Stimulated activated CD4-positive, alpha-beta T cell treated with anti-CD3 and anti-CD28 coated beads, Interleukin-2, amount 100 ng/mL, for 4 hours (primary cell): Measurements from ENCODE around the gene PSG5.
"Not testable (repeated sequence)": the region's sequence is repeated elsewhere in the genome, so short reads cannot be mapped to it uniquely, and the experiment has no call there.

ENCODE experiments used
- DNase-seq: peaks from one replicate; pipeline ENCODE4 v3.0.0-alpha.2; 2020; ENCODE audit warnings: low read depth

The PSG5 gene

DNA sequence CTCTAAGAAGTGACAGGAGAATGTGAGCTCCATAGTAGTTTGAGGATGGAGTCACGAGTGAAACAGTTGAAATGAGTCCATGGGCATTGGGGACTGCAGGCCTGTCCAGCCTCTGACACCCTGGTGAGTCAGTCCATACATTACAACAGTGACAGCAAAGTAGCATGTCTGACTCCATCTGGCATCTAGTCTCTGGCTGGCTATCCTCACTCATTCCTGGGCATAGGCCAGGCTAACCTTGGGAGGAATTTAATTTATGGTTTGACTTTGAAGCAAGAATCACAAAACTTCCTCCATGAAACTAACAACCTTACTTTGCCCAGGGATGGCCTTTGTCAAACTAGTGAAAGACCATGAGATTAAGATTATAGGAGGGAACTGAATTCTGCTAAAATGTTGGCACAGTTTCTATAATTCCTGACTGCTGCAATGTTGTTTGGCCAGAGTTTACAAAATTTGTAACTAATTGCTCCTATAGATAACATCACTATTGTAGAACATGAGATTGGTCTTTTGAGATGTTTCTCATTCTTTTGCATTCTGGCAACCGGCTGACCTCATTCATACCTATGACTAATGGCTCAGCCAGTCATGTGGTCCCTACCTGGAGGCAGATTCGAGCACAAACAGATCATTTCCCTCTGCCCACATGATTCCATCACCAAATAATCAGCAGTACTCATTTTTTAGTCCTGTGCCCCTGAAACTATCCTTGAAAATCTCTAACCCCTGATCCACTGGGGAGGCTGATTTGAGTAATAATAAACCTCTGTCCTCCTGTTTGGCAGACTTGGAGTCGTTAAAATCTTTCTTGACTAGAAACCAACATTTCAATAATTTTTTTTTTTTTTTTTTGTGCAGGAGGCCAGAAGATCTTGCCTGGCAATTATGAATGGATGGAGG, 4.2 kb downstream of the PSG5 start:
- not testable (repeated sequence) for DNase-seq

DNA sequence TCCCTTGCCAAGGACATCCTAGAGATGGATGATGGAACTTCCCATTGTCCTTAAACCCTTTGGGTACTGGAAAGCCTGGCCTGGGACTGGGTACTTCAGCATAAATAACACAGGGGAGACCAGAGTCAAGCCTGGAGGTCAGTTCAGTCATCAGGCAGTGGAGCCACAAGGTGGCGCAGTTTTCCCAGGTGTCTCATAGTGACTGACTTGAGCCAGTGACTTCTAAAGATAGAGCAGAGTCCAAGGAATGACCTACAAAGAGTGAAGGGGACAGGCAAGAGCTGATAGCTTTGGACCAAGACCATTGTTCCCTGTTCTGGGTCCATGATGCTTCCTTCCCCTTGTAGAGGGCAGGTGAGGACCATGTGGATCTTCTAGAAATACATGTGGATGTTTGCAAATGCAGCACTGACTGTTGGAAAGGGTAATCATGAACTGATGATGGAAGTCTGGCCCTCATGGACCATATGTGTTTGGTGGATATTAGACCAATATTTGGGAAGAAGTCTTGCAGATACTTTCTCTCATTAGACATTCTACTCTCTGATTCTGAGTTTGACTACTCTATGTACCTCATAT, 6.7 kb downstream of the PSG5 start:
- not testable (repeated sequence) for DNase-seq

DNA sequence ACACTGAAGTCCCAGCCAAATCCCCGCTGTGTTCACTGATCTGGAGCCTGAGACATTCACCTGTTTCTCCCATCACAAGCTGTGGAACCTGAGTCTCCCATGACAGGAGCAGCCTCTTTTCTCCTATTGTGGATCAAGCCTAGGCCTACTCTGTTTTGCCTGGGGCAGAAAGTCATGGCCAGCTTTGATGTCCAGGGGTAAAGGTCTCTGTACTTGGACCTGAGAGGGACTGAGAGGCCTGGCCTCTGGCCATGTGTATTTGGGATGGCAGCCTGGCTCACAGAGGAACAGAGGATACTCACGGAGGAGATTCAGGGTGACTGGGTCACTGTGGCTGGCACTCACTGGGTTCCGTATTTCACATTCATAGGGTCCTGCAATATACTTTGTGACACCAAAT, 7.8 kb downstream of the PSG5 start:
- DNase-seq, result not testable (repeated sequence)

DNA sequence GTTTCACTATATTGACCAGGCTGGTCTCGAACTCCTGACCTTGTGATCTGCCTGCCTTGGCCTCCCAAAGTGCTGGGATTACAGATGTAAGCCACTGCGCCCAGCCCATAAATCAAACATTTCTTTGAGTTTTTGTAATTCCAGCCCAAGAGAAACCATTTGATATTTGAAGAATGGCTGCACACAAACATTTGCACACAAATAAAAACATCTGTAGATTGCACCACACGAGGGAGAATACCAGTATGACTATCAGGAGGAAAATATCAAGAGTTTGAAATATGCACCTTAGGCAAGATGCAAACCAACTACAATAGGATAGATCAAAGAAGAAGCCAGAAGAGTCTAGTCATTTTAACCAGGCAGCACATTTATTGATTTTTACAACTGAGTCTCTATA, 20.4 kb downstream of the PSG5 start:
- not testable (repeated sequence) for DNase-seq

DNA sequence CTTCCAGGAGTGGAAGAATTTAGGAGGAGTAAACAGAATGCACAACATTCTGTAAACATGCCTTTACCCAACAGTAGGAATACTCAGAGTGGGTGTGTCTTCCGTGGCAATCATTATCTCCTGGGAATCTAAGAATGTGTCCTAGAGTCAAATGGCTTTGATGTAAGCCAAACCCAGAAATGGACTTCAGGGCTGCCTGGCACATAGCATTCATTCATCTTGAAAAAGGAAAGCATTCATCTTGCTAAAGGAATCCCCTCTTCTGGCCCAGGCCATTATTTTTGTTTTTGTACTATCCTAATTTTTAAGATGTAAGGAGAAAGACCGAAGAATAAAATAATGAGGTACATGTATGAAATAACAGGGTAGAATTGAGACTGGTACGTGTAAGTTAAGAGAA, 23.2 kb downstream of the PSG5 start:
- DNase-seq, result not testable (repeated sequence)

DNA sequence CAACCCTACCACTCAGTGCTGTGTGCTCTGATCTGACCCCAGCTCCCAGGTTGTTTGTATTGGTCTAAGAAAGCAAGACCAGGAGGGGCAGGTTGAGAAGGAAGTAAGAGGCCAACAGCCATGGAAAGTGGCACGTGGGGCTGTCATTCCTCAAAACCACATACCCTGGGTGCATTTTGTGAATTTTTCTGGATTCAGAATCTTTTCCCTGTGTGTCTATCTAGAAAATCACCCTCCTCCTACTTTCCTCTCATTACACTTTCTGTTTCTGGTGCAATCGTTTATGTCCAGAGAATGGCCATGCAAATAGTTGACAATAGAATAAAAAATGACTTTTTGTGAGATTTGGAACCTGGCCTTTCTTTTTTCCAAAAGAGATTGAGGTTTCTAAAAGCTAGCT, 24.1 kb downstream of the PSG5 start:
- not testable (repeated sequence) for DNase-seq

DNA sequence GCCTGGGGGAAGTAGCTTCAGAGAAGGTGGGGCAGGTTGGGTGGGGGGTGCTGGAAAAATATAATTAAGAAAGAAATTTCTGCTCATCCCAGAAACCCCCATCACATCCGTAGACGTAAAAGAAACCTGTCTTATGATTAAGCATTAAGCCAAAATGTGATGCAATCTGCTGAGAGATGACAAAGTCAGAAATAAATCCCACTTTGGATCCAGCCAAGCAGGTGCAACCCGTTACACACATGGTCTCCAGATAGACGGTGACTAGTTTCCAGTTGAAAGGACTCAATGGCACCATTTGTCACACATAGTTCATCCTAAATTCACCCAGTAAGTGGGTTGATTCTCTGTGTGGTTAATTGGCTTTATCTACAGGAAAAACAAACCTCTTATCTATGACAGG, 34.1 kb downstream of the PSG5 start:
- no peak for DNase-seq

DNA sequence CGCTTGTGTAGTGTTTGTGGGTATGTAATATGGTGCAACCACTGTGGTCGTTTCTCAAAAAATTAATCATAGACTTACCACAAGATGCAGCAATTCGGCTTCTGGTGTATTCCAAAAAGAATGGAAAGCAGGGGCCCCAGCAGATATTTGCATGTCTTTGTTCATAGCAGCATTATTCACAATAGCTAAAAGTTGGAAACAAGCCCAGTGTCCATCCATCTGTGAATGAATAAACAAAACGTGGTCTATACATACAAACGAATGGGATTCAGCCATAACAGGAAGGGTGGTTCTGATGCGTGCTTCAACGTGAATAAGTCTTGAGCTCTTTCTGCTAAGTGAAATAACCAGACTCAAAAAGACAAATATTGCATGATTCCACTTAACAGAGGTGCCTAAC, 36.5 kb downstream of the PSG5 start:
- not testable (repeated sequence) for DNase-seq

DNA sequence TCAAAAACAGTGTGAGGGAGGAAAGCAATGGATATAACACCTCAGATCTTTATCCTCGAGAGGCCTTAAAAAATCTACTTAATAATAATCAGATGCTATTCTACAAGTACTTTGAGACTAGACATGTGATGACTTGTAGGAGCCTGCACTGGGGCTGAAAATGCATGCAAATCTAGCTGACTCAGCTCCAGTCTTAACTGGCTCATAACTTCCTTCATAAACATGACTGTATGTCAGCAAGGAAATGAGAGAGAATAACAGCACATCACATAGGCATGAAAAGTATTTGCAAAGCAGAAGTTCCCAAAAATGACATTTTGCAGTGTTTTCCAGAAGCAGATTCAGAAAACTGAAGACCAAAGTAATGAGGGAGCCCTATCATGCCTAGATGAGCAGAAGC, 38.1 kb downstream of the PSG5 start:
- no peak for DNase-seq

DNA sequence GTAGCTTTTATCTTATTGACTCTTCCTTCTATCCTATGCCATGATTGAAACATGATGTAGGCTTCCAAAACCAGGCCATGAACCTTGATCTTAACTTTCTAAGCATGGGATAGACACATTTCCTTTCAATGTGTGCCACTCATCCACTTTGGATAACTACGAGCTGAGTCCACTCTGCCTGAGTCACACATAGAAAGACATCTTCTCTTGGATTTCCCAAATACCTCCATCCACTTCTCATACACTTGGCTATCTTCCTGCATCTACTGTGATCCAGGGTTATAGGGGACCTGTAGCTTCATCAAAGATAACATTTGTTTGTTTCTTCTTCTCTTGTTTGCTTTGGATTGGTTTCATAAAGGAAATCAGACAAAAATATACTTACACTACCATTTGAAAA, 44.6 kb downstream of the PSG5 start:
- DNase-seq, result not testable (repeated sequence)

DNA sequence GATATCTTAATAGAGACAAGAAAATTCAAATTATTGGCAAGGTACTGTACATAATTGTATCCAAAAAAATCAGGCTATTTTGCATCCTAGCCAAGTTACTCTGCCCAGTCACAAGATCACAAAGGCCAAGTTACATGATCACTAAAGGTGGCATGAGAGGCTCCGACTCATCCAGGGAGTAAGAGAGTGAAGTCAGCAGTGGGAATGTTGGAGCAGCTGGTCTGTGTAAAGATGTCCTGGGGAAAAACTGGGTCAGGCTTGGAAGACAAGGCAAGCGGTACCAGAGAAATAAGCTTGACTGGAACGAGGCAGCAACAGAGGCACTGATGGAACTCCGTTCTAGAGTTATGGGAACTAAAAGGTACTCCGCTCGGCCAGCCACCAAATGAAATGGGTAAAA, 53.6 kb downstream of the PSG5 start:
- DNase-seq, result no peak

DNA sequence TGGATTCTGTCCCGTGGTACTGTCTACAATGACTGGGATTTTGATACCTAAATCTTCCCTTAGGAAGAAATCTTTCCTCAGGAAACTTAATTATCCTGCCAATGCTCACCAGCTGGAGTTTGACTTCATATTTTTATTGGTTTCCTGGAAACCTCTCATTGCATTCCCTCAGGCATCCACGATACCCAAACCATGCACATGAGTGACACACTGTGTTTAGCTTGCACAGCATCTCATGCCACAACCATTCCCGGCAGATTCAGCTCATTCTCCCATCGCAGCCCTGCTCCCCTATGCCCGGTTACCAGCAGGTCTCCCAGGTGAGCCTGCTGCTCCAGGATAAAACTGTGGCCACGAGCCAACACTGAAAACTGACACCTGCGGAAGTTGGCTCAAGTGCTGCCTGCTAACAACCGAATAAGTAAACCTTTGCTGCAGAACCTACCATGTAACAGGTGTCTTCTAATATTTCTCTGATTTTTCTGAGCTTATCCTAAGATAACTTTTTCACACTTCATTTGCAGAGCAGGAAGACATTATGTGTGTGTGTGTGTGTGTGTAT, 55.0 kb downstream of the PSG5 start:
- not testable (repeated sequence) for DNase-seq

DNA sequence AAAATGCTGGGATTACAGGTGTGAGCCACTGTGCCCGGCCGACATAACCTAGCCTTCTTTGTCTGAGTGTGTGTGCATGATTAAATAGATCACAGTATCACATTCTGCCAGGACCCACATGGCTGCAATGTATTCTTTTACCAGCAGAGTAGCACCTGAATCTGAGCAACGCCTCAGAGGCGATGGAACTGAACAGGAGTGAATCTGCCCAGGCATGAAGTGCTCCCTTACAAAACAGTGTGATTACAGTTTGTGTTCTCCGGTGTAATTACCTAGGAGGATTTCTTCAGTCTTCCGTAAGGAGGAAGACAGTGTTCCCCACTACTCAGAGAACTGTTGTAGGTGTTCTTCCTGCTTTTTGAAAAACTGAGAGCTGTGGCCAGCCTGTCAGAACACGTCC, 57.1 kb downstream of the PSG5 start:
- DNase-seq, result not testable (repeated sequence)

DNA sequence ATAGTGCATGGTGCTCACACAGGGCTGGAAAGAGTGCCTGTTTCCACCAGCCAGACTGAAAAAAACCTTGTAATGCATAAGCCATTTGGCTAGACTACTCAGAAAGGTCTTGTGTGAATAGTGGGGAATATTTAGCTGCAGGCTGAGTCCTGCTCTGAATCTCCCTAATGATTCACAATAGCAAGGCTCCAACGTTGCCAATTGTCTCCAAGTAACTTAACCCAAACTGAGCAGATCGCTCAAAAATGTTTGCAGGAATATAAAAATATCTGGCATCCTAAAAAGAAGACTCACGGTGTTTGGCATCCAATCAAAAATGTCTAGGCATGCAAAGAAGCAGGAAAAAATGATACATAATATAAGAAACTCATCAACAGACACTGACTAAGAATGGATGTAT, 59.0 kb downstream of the PSG5 start:
- DNase-seq, result not testable (repeated sequence)

DNA sequence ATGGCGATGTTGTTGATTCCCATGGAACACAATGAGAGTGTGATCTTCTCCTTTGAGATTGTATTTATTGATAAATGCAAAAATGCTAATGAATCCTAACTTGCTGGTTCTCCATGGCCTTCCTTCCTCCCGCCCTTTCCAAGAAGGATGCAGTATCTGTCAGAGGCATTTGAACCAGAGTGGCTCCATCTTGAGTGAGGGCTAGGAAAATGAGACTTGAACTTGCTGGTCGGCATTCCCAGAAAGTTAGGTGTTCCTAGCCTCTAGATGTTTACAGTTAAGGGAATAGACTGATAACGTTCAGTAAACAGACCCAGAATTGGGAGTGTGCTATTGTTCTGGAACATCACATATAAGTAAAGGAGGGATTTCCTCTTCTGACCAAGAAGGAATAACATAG, 59.6 kb downstream of the PSG5 start:
- DNase-seq, result no peak

DNA sequence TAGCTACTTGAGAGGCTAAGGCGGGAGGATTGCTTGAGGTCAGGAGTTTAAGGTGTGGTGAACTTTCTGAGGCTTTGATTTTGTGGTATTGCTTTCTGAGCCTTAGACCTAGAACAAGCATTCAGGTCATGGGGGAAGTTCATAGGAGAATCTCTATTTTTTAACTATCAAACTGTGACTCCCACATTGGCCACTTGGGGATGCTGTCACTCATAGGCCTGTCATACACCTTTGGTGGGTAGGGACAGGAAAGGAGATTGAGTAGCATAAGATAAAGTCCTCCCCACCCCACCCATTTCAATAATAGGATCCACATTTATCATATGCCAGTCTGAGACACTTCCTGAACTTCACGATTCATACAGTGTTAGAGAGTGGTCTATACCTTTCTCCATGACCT, 62.0 kb downstream of the PSG5 start:
- DNase-seq, result no peak

DNA sequence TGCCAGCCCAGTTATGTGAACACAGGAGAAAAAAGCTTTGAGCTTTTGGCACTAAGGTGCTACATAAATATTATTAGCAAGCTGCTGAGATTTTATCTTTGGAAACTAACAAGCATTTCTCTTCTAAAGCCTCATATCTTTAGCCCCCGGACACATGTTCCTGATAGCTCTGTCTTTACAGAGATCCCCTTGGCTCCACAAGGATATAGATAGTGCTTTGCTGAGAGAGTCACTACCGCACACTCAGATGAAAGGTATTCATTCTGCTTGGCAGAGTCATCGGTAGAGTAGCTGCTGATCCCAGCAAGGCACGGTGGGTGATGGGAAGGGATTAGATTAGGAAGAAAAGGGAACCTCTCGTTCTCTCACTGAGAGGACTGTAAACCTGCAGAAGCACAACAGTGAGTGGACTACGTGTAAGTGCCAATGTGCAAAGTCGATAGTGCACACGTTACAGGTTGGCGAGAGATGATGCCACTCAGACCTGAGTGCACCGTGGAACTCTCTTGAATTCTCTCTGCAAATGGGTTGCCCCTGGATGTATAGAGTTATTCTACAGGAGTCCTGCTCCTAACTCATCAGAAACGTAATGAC, 65.8 kb downstream of the PSG5 start:
- not testable (repeated sequence) for DNase-seq

DNA sequence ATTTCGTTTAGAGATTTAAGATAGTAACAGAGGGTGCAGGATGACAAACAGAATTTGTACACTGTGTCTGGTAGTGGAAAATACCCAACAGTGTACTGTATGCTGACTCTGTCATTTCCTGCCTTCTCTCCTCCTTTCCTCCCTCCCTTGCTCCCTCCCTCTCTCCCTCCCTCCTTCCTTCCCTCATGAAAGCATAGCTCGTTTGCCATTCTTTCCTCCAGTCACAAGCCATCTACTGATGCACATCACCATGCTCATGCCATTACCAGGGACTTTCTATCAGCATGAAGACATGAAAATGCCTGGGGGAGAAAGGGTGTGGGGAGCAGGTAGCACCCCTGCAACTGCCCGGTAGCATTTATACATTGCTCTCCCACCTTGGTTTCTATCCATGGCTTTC, 66.8 kb downstream of the PSG5 start:
- not testable (repeated sequence) for DNase-seq
